Activated naive CD8-positive, alpha-beta T cell (primary cell): Measurements from ENCODE around the gene PDSS1.
"Not testable (repeated sequence)": the region's sequence is repeated elsewhere in the genome, so short reads cannot be mapped to it uniquely, and the experiment has no call there.

Source experiments
- H3K27ac Mint-ChIP-seq: one replicate; pipeline ENCODE4 v1.8.0; 2021; ENCODE audit warnings: mixed read lengths
- H3K27me3 Mint-ChIP-seq: one replicate; pipeline ENCODE4 v1.8.0; 2021; ENCODE audit warnings: mixed read lengths
- H3K36me3 Mint-ChIP-seq: one replicate; pipeline ENCODE4 v1.8.0; 2021; ENCODE audit warnings: mixed read lengths
- H3K4me1 Mint-ChIP-seq: one replicate; pipeline ENCODE4 v1.8.0; 2021; ENCODE audit warnings: low read depth, mixed read lengths
- H3K4me3 Mint-ChIP-seq: one replicate; pipeline ENCODE4 v1.8.0; 2021; ENCODE audit warnings: mild to moderate bottlenecking, mixed read lengths
- H3K9me3 Mint-ChIP-seq: one replicate; pipeline ENCODE4 v1.8.0; 2021; ENCODE audit warnings: low read depth, mixed read lengths

PDSS1 gene, protein sequence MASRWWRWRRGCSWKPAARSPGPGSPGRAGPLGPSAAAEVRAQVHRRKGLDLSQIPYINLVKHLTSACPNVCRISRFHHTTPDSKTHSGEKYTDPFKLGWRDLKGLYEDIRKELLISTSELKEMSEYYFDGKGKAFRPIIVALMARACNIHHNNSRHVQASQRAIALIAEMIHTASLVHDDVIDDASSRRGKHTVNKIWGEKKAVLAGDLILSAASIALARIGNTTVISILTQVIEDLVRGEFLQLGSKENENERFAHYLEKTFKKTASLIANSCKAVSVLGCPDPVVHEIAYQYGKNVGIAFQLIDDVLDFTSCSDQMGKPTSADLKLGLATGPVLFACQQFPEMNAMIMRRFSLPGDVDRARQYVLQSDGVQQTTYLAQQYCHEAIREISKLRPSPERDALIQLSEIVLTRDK

DNA sequence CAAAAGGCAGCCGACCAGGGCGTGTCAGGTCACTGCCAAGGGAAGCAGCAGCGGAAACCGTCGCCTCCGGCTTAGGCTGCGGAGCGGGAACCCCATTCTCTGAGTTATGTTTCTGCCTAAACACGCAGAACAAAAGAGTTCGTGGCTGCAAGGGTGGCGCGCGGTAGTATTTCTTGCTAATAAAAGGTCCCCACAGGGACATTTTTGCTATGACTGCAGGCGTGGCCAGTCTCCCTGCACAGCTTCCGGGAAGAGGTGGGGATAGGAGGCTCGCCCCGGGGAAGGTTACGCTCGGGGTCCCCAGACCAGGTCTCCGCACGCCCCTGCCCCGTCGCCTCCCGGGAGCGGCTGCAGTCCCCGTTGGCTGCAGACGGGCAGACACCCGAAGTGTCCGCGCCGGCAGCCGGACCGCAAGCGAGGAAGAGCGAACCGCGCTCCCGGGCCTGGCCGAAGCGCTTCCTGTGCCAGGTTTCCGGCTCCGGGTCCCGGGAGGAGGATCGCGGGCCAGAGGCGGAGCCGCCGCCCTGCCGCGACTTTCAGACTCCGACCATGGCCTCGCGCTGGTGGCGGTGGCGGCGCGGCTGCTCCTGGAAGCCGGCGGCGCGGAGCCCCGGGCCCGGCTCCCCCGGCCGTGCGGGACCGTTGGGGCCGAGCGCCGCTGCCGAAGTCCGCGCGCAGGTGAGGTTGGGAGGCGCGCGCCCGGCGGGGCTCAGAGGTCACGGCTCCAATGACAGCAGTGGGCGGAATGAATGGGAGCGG is at the start of gene PDSS1:
Gene PDSS1 (plus strand): TSS at position 539 of the 759 bp plus-strand sequence. CDS start 11 bp downstream, at position 550.
- Mint-ChIP-seq H3K27ac (peak within 1 kb of the TSS; percentile 95), H3K4me1 (peaks cover 30% of the 10 kb centered on the region), H3K36me3 (peaks cover 9% of the 10 kb centered on the region), H3K4me3 (peak within 1 kb of the TSS; percentile 99), H3K27me3 (no peaks in the 10 kb centered on the region), H3K9me3 (no peaks in the 10 kb centered on the region)

DNA sequence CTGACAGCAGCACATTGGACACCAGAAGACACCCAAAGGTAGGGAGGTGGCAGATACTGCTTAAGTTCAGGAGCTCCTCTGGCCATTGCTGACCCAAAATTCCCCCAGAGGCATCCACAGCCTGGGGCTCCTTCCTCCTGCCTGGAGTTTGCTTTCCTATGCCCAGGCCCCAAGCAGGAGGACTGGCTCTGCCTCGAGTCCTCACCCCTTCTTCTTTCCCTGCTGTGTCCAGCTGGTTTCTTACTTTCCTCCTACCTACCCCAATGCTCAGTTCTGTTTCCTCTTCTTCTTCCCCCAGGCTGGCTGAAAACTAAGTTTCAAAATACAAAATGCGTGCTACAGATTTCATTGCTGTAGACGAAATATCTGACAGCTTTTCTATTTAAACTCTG is 49.3 kb upstream of the PDSS1 start:
- H3K27me3 Mint-ChIP-seq, H3K27ac Mint-ChIP-seq, H3K36me3 Mint-ChIP-seq, H3K9me3 Mint-ChIP-seq, H3K4me3 Mint-ChIP-seq: not testable (repeated sequence)
- peaks cover 12% of the 10 kb centered on the region for H3K4me1 Mint-ChIP-seq

DNA sequence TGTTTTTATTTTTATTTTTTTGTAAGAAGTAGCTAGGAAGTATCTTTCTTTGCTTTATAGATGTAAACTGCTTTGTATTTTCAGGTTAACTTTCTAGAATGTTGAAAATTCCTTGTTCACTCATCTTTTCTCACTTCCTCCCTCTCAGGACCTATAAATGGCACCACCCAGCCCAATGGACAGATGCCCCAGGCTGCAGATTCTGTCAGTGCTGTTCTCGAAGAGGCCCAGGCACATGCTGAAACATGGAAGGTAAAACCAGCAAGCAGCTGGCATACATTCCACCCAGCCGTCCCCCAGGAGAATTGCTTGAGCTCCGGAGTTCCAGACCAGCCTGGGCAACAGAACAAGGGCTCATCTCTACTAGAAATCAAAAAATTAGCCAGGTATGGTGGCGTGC is 47.1 kb upstream of the PDSS1 start:
- Mint-ChIP-seq H3K27ac (no peak overlapping the region), H3K27me3 (no peaks in the 10 kb centered on the region), H3K4me1 (peaks cover 12% of the 10 kb centered on the region), H3K9me3 (no peaks in the 10 kb centered on the region), H3K4me3 (no peak overlapping the region), H3K36me3 (peaks cover 2% of the 10 kb centered on the region)

DNA sequence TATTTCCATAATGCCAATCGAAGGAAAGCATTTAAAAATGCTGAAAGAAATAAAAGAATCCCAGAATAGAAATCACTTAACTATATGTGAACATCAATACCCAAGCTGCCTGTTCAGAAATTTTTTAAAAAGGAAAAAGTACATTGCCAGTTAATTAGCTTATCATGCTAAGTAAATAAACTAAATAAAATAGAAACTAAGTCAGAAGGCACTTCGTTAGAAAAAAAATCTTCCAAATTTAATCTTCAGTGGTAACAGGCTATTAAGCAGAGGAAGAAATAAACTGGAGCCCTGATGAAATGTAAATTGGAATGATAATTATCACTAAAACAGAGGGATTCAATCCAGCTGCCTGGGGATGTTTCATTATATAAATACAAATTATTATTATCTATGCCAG is 46.0 kb upstream of the PDSS1 start:
- not testable (repeated sequence) for H3K36me3 Mint-ChIP-seq, H3K27ac Mint-ChIP-seq, H3K27me3 Mint-ChIP-seq, H3K9me3 Mint-ChIP-seq, H3K4me3 Mint-ChIP-seq
- peaks cover 11% of the 10 kb centered on the region for H3K4me1 Mint-ChIP-seq

DNA sequence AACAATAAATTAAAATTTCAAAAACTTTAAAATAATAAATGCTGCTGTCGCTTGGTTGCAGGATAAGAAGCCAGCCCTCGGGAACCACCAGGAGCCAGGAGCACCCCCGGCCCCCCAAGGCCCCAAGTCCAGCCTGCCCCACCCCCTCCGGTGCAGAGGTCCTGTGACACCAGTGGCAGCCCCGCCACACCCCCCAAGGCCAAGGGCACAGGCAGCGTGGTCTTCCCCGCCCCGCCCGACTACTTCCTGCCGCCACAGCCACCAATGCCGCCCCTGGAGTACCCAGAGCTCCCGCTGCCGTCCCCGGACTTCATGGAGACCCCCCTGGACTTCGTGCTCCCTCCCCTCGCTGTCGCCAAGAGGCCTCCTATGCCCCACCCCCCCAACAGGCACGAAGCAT is 44.5 kb upstream of the PDSS1 start:
- Mint-ChIP-seq H3K27ac (no peak overlapping the region), H3K27me3 (no peaks in the 10 kb centered on the region), H3K9me3 (no peaks in the 10 kb centered on the region)

DNA sequence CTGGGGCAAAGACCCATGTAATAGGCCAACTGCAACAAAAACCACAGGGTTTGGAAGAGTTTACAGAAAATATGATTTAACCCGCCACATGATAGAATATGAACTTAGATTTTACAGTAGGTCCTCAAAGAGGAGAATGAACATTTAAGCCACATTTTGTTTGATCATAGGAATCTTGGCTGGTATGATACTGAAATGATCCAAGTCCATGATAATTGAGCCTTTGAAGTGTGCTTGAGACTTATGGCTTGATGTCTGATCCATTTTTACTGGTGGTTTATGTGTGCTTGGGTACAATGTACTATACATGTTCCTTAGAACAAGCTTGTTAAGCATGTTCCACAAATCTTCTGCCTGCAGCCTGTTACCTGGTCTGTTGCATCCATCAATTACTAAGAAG is 41.8 kb upstream of the PDSS1 start:
- no peak overlapping the region for H3K27ac Mint-ChIP-seq
- H3K27me3 Mint-ChIP-seq = no peaks in the 10 kb centered on the region
- H3K4me3 Mint-ChIP-seq = no peak overlapping the region
- no peaks in the 10 kb centered on the region for H3K4me1 Mint-ChIP-seq
- H3K9me3 Mint-ChIP-seq = peaks cover 4% of the 10 kb centered on the region
- no peaks in the 10 kb centered on the region for H3K36me3 Mint-ChIP-seq

More for the DNA sequence above, 44.5 kb upstream of the PDSS1 start:
- Mint-ChIP-seq H3K36me3 (peaks cover 2% of the 10 kb centered on the region), H3K4me1 (peaks cover 1% of the 10 kb centered on the region), H3K4me3 (no peak overlapping the region)

DNA sequence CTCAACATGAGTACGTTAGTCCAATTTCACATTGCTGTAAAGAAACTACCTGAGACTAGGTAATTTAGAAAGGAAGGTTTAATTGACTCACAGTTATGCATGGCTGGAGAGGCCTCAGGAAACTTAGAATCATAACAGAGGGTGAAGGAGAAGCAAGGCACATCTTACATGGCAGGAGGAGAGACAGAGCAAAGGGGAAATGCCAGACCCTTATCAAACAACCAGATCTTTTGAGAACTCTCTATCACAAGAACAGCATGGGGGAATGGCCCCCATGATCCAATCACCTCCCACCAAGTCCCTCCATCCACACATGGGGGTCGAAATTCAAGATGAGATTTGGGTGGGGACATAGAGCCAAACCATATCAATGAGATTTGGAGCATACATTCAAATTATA is 34.6 kb upstream of the PDSS1 start:
- Mint-ChIP-seq H3K36me3 (peaks cover 2% of the 10 kb centered on the region), H3K4me3 (no peak overlapping the region), H3K27me3 (no peaks in the 10 kb centered on the region), H3K9me3 (peaks cover 8% of the 10 kb centered on the region), H3K27ac (no peak overlapping the region), H3K4me1 (no peaks in the 10 kb centered on the region)

DNA sequence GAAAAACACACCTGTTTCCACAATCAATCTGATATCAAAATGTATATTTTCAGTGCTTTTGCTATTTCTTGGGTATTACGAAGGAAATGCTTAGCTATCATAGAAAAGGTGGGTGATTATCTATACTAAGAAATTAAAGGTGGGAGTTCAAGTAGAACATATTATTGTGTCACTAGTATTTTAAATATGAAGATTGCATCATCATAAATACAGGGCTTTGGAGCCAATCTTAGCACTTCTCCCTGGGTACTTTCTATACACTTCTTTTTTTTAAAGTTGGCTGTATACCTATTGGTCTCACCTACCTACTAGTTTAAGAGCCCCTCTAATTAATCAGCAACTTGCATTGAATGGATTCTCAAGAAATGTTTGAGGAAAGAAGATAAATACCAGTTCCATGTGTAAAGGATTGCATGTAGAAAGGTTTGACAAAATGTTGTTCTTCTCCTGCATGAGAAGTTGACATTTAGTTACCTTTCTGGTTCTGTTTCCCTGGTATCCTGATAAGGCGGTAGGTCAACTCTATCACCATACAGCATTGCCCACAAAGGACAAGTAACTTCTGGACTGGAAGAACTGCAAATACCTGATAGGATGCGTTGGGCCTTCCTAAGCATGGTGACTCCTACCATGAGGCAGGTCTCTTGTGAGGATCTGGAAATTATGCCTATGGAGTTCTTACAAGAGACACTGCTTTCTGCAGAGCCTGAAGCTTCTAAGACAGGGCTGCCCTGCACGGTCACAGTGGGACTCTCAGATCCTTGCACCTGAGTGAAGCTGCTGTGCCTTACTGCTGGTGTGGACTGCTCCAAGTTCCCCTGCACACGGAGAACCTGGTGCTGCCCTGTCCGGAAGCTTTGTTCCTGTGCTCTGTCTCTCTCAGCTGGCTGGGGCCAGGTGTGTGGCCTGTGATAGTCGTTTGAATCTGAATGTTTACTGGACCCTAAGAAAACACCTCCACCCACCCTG is 32.1 kb upstream of the PDSS1 start:
- no peak overlapping the region for H3K27ac Mint-ChIP-seq

DNA sequence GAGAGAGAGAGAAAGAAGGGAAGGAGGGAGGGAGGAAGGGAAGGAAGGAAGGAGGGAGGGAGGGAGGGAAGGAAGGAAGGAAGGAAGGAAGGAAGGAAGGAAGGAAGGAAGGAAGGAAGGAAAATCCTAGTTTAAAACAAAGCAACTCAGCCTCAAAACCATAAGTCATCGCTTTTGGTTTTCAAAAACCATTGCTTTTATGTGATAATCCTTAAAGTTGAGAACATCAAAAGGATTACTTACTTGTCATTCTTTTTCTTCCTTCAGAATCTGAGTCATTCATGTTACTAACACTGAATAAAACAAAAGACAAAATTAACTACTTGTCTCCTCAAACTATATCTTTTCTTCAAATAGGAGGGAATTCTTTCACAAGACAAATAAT is 21.6 kb upstream of the PDSS1 start:
- no peaks in the 10 kb centered on the region for H3K36me3 Mint-ChIP-seq
- H3K4me1 Mint-ChIP-seq = peaks cover 3% of the 10 kb centered on the region
- H3K9me3 Mint-ChIP-seq = no peaks in the 10 kb centered on the region
- no peak overlapping the region for H3K4me3 Mint-ChIP-seq
- no peaks in the 10 kb centered on the region for H3K27me3 Mint-ChIP-seq
- H3K27ac Mint-ChIP-seq = no peak overlapping the region

More for the DNA sequence above, 32.1 kb upstream of the PDSS1 start:
- no peak overlapping the region for H3K4me3 Mint-ChIP-seq
- no peaks in the 10 kb centered on the region for H3K4me1 Mint-ChIP-seq
- no peaks in the 10 kb centered on the region for H3K27me3 Mint-ChIP-seq
- peaks cover 2% of the 10 kb centered on the region for H3K36me3 Mint-ChIP-seq
- peaks cover 4% of the 10 kb centered on the region for H3K9me3 Mint-ChIP-seq

DNA sequence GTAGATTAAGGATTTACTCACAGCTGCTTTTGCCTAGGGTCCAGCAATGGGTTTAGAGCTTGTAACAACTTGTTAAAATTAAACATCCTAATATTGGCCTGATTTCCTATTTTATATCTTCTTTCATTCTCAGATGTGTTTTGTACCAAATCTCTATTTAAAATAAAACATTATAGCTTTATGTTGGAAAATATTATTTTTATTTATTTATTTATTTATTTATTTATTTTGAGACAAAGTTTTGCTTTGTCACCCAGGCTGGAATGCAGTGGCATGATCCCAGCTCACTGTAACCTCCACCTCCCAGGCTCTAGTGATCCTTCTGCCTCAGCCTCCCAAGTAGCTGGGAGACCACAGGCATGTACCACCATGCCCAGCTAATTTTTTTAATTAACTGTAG is 17.9 kb upstream of the PDSS1 start:
- Mint-ChIP-seq H3K4me3 (no peak overlapping the region), H3K27ac (no peak overlapping the region), H3K36me3 (peaks cover 2% of the 10 kb centered on the region), H3K9me3 (no peaks in the 10 kb centered on the region), H3K4me1 (peaks cover 32% of the 10 kb centered on the region), H3K27me3 (no peaks in the 10 kb centered on the region)

DNA sequence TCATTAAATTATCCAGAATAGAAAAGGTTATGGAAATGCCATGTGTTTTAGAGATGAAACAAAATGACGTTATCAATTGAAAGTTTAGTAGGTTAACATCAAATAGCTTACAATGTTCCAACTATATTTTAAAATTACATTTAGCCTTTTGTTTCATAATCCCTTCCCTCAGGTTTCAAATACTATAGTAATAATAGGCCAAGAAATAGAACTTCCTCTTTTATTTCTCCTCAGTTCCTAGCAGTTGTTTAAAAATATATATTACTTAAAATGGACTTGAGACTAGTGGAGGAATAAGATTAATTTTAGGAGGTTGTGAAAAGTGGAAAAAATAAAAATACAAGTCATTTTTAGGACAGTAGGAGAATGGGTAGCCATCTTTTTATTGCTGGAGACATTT is 16.4 kb upstream of the PDSS1 start:
- peaks cover 35% of the 10 kb centered on the region for H3K4me1 Mint-ChIP-seq
- H3K9me3 Mint-ChIP-seq = no peaks in the 10 kb centered on the region
- H3K36me3 Mint-ChIP-seq = peaks cover 2% of the 10 kb centered on the region
- H3K27me3 Mint-ChIP-seq = no peaks in the 10 kb centered on the region
- H3K27ac Mint-ChIP-seq = no peak overlapping the region
- no peak overlapping the region for H3K4me3 Mint-ChIP-seq

DNA sequence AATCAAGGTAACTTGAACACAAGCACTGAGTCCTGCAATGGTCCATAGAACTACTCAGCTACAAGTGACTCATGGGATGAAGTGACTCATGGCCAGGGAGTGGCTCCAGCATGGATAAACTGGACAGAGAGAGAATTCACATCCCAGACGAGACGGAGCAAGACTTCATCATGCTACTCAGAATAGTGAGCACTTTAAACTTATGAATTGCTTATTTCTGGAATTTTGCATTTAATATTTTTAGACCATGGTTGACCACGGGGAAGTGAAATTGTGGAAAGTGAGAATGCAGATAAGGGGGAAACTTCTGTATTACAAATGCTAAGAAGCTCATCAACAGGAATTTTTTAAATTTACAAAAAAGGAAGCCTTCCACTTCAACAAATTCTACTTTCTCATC is 15.5 kb upstream of the PDSS1 start:
- Mint-ChIP-seq H3K4me3 (peak overlapping the region; percentile 8), H3K4me1 (peaks cover 35% of the 10 kb centered on the region), H3K27ac (peak overlapping the region; percentile 0)
- not testable (repeated sequence) for H3K27me3 Mint-ChIP-seq, H3K36me3 Mint-ChIP-seq, H3K9me3 Mint-ChIP-seq

DNA sequence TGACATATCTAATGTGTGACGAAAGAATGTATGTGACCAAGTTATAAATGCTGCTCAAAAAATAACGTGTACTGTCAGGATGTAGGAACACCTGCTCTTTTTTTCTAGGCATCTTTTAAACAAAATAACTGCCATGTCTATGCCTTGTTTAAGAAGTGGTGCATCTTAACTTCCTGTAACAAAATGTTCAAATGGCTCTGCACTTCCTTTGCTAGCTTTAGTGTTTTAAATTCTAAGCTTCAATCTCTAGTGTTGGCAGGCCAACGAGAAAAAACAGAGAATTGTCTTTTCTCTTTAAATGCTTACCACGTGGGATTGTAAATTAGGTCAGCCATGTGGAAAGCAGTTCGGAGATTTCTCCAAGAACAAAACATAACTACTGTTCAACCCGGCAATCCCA is 14.6 kb upstream of the PDSS1 start:
- H3K27me3 Mint-ChIP-seq = no peaks in the 10 kb centered on the region
- H3K9me3 Mint-ChIP-seq = no peaks in the 10 kb centered on the region
- H3K4me1 Mint-ChIP-seq = peaks cover 35% of the 10 kb centered on the region
- peak overlapping the region; percentile 61 for H3K4me3 Mint-ChIP-seq
- H3K27ac Mint-ChIP-seq = peak overlapping the region; percentile 83
- H3K36me3 Mint-ChIP-seq = peaks cover 2% of the 10 kb centered on the region

DNA sequence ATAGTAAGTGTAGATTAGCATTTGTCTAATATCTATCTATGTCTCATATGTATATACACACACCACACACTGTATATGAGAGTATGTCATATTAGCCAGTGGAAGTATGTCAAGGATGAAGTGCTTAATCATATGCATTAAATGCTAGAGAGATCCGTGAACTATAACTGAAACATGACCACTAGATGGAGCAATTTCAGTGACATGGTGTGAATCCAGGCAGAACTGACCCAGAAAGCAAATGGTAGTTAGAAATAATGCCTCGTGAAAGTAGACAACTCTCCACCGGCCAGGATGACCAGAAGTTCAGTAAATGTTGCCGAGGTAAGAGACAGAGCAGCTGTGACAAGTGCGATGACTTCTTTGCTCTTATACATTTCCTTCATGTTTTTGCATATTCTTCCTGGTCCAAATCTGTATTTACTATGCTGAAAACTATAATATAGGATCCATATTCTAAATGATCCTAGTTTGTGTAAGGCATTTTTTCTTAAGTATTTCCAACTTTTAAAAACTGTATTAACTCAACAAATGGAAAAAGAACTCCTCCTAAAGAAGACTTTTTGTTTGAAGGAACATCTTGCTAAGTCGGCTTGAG is 12.7 kb upstream of the PDSS1 start:
- not testable (repeated sequence) for H3K27me3 Mint-ChIP-seq, H3K9me3 Mint-ChIP-seq, H3K36me3 Mint-ChIP-seq
- H3K4me1 Mint-ChIP-seq = peaks cover 45% of the 10 kb centered on the region
- peak overlapping the region; percentile 56 for H3K4me3 Mint-ChIP-seq
- H3K27ac Mint-ChIP-seq = peak overlapping the region; percentile 18
